GM12801 (cell line): ENCODE data around the gene PARP16.

ENCODE experiments used
- CTCF ChIP-seq: IDR thresholded peaks from one replicate; pipeline ENCODE4 v1.5.1; 2011; ENCODE audit warnings: control low read depth; ENCODE audit not compliant: insufficient read length; ENCODE audit errors: extremely low read depth

Gene PARP16

GRCh38 chr15:65210770-65211481, 75.8 kb downstream of the PARP16 start, which contains the start of gene CILP:
TSS of gene CILP (minus strand) at chr15:65211473. CDS start at chr15:65209755, 1,718 bp downstream.
- TF ChIP-seq CTCF, result no peak

GRCh38 chr15:65209701-65210643, 76.7 kb downstream of the PARP16 start:
- TF ChIP-seq CTCF, result no peak

- TF ChIP-seq CTCF, result no peak
Observed at GRCh38 chr15:65208647-65209046, 78.0 kb downstream of the PARP16 start.
